Sigmoid colon (tissue), 7 donors: ENCODE results near the gene ABLIM1. TPM values are rescaled to one million over a fixed set of nuclear protein-coding genes. Genes with fewer than 3 reads are reported as not detected.
A peak's percentile ranks its signal among the peaks of the same experiment; 100 is the strongest.

Source experiments
- DNase-seq: peaks from one replicate; pipeline ENCODE4 v3.0.0-alpha.2; 2019
- H3K27ac ChIP-seq, 4 donors: fragments of 200-600 bp; sonication (generic); one replicate each; pipeline ENCODE4 v1.5.1; 2016 to 2019; ENCODE audit warnings: mild to moderate bottlenecking in 1 of 4
- H3K27me3 ChIP-seq, 3 donors: fragments of 200-600 bp; sonication (generic); one replicate each; pipeline ENCODE4 v1.5.1; 2019; ENCODE audit warnings: mild to moderate bottlenecking in 1 of 3
- H3K36me3 ChIP-seq, 4 donors: fragments of 200-600 bp; sonication (generic); one replicate each; pipeline ENCODE4 v1.5.1; 2016 to 2019
- H3K4me1 ChIP-seq, 4 donors: fragments of 200-600 bp; sonication (generic); one replicate each; pipeline ENCODE4 v1.5.1; 2017 to 2019
- H3K4me3 ChIP-seq, 4 donors: fragments of 200-600 bp; sonication (generic); one replicate each; pipeline ENCODE4 v1.5.1; 2017 to 2019; ENCODE audit warnings: mild to moderate bottlenecking in 2 of 4, moderate library complexity in 1 of 4
- H3K9me3 ChIP-seq, 4 donors: fragments of 200-600 bp in 3 of 4; sonication (generic) in 3 of 4; one replicate each; pipeline versions ENCODE4 v1.5.1 to v1.6.1; 2013 to 2019
- CTCF ChIP-seq, 4 experiments: fragments of 450-650 bp in 3 of 4; fragments of 200-600 bp in 1 of 4; IDR thresholded peaks; one replicate each; pipeline ENCODE4 v1.5.1; 2016 to 2019; ENCODE audit warnings: antibody characterized with exemption in 4 of 4, mild to moderate bottlenecking in 3 of 4, moderate library complexity in 2 of 4
- EP300 ChIP-seq, 4 donors: sonication (generic); formaldehyde crosslinking; IDR thresholded peaks; one replicate each; pipeline ENCODE4 v1.6.1; 2017; ENCODE audit warnings: antibody characterized with exemption in 4 of 4
- POLR2A ChIP-seq, 2 donors: fragments of 450-650 bp; IDR thresholded peaks; one replicate each; pipeline ENCODE4 v1.6.1; 2016; ENCODE audit warnings: antibody characterized with exemption in 2 of 2, mild to moderate bottlenecking in 2 of 2, moderate library complexity in 2 of 2
- POLR2AphosphoS5 ChIP-seq, 4 donors: sonication (generic); formaldehyde crosslinking; IDR thresholded peaks; one replicate each; pipeline ENCODE4 v1.6.1; 2017; ENCODE audit warnings: antibody characterized with exemption in 4 of 4
- WGBS, 2 donors: extraction: QIAGEN DNeasy Blood & Tissue Kit; methylation state at CpG; one replicate each; pipeline ENCODE4 v1.1.7; 2013; 5-methylcytosine and 5-hydroxymethylcytosine counted together
- intact Hi-C: fragments of 100-400 bp; cut with DNase I; formaldehyde crosslinking; loops from one replicate; pipeline ENCODE4 v1.15.1; 2023
- polyA plus RNA-seq, 3 donors: library from polyadenylated mRNA; stranded (reverse); fragments of 200-250 nt; gene quantifications; one replicate each; pipeline ENCODE4 v1.2.3, GENCODE V29; 2013
- total RNA-seq, 4 donors: library from RNA; depleted of rRNA; stranded (reverse); fragments of >200 nt; gene quantifications; one replicate each; pipeline ENCODE4 v1.1.0, GENCODE V29; 2016
- donor health status: healthy with polysubstance abuse.
- donor health status: Bipolar disorder and iron deficiency.
- donor health status: healthy.

ABLIM1 gene
- total and polyA plus RNA-seq, 7 donors, result 41.9 to 127 (median 49.5) TPM

- H3K36me3 ChIP-seq, result no peaks in the 10 kb centered on the region
- H3K27ac ChIP-seq, result peak overlapping the region; percentile 40 to 75 (median 65)
- TF ChIP-seq POLR2AphosphoS5 (IDR thresholded peaks at IDR 0.05) (peak; percentile 67 to 85 (median 80)), POLR2A (IDR thresholded peaks at IDR 0.05) (peak; percentile 32 to 67), EP300 (IDR thresholded peaks at IDR 0.05) (no peak), CTCF (IDR thresholded peaks at IDR 0.05) (no peak)
- 2 to 6% methylated on average over 24 of the region's 24 CpGs for WGBS, 2 donors
- DNase-seq, result peak; percentile 90
- H3K27me3 ChIP-seq, result no peaks in the 10 kb centered on the region
- intact Hi-C loops, result loop anchor here (5.0 kb wide), 1 partner anchor 44 kb away; no protein-coding TSS in a partner anchor
- H3K4me1 ChIP-seq, result peaks cover 0 to 24% (median 10%) of the 10 kb centered on the region in 4 donors
- peak overlapping the region; percentile 8 to 34 (median 21) for H3K4me3 ChIP-seq
- no peaks in the 10 kb centered on the region for H3K9me3 ChIP-seq
These were observed 131.4 kb downstream of the ABLIM1 start for GRCh38 chr10:114526504-114527238.

- peak overlapping the region; percentile 40 to 75 (median 65) for H3K27ac ChIP-seq
- H3K27me3 ChIP-seq, result no peaks in the 10 kb centered on the region
- intact Hi-C loops, result loop anchor here (5.0 kb wide), 1 partner anchor 44 kb away; no protein-coding TSS in a partner anchor
- 0 to 9% methylated on average over 5 of the region's 5 CpGs for WGBS, 2 donors
- H3K9me3 ChIP-seq, result no peaks in the 10 kb centered on the region
- peak overlapping the region; percentile 8 to 34 (median 21) for H3K4me3 ChIP-seq
- peaks cover 0 to 24% (median 10%) of the 10 kb centered on the region in 4 donors for H3K4me1 ChIP-seq
- TF ChIP-seq CTCF (IDR thresholded peaks at IDR 0.05) (no peak), POLR2A (IDR thresholded peaks at IDR 0.05) (no peak), EP300 (IDR thresholded peaks at IDR 0.05) (no peak), POLR2AphosphoS5 (IDR thresholded peaks at IDR 0.05) (no peak)
- H3K36me3 ChIP-seq, result no peaks in the 10 kb centered on the region
- DNase-seq, result no peak
These were observed 132.0 kb downstream of the ABLIM1 start for GRCh38 chr10:114526126-114526503.

- Histone ChIP-seq H3K9me3 (no peaks in the 10 kb centered on the region), H3K36me3 (no peaks in the 10 kb centered on the region), H3K4me1 (peaks cover 0 to 24% (median 10%) of the 10 kb centered on the region in 4 donors), H3K4me3 (peak overlapping the region in 3 of 4 donors; percentile 8 to 34 (median 28)), H3K27ac (peak overlapping the region; percentile 40 to 75 (median 65)), H3K27me3 (no peaks in the 10 kb centered on the region)
- intact Hi-C loops, result loop anchor here (5.0 kb wide), 1 partner anchor 43 kb away; no protein-coding TSS in a partner anchor
- TF ChIP-seq CTCF (IDR thresholded peaks at IDR 0.05) (no peak), POLR2AphosphoS5 (IDR thresholded peaks at IDR 0.05) (peak in 2 of 4 donors; percentile 34 to 42), EP300 (IDR thresholded peaks at IDR 0.05) (no peak), POLR2A (IDR thresholded peaks at IDR 0.05) (no peak)
- WGBS, 2 donors, result 14 to 32% methylated on average over 8 of the region's 8 CpGs
- no peak for DNase-seq
These were observed 132.6 kb downstream of the ABLIM1 start for GRCh38 chr10:114525368-114525949.

GRCh38 chr10:114523876-114524275 lies 134.2 kb downstream of the ABLIM1 start:
- Histone ChIP-seq H3K4me3 (no peak overlapping the region), H3K36me3 (no peaks in the 10 kb centered on the region), H3K27me3 (no peaks in the 10 kb centered on the region), H3K4me1 (peaks cover 0 to 24% (median 10%) of the 10 kb centered on the region in 4 donors), H3K9me3 (no peaks in the 10 kb centered on the region), H3K27ac (peak overlapping the region in 1 of 4 donors; percentile 75)
- intact Hi-C loops, result no loop called here
- TF ChIP-seq CTCF (IDR thresholded peaks at IDR 0.05) (no peak), EP300 (IDR thresholded peaks at IDR 0.05) (no peak), POLR2A (IDR thresholded peaks at IDR 0.05) (no peak), POLR2AphosphoS5 (IDR thresholded peaks at IDR 0.05) (no peak)
- 47 to 61% methylated on average over 3 of the region's 3 CpGs for WGBS, 2 donors
- no peak for DNase-seq
